Measurements from ENCODE around the gene ZNF582.

ZNF582 gene

GRCh38 chr19:56393119-56394012, at the start of gene ZNF582:
ZNF582 (minus strand) TSS chr19:56393534; CDS start chr19:56391752, 1,782 bp downstream.
- H3K9me3 ChIP-seq (ENCODE audit: control insufficient read depth in 1 of 2, low read length in 2 of 2), result peaks cover 33% of the 10 kb centered on the region in 2 donors
- H3K9ac ChIP-seq (ENCODE audit: low read depth in 1 of 2, low read length in 2 of 2), result peak within 1 kb of the TSS; percentile 62 to 82
- peak within 1 kb of the TSS; percentile 83 for H3K27ac ChIP-seq (ENCODE audit: low read depth, low read length)
- H3K4me3 ChIP-seq (ENCODE audit: low read depth in 1 of 2, low read length in 2 of 2), result peak within 1 kb of the TSS; percentile 89
- H3K36me3 ChIP-seq (ENCODE audit: control insufficient read depth in 1 of 2, insufficient read depth in 2 of 2, low read length in 2 of 2), result peaks cover 6 to 16% of the 10 kb centered on the region in 2 donors
- no peaks in the 10 kb centered on the region for H3K27me3 ChIP-seq (ENCODE audit: control insufficient read depth in 1 of 2, insufficient read depth in 2 of 2, low read length in 2 of 2)
- H3K4me1 ChIP-seq (ENCODE audit: control insufficient read depth in 1 of 2, insufficient read depth in 2 of 2, low read length in 2 of 2), result no peaks in the 10 kb centered on the region

- H3K36me3 ChIP-seq (ENCODE audit: control insufficient read depth in 1 of 2, insufficient read depth in 2 of 2, low read length in 2 of 2), result no peaks in the 10 kb centered on the region
- no peak overlapping the region for H3K27ac ChIP-seq (ENCODE audit: low read depth, low read length)
- no peak overlapping the region for H3K4me3 ChIP-seq (ENCODE audit: low read depth in 1 of 2, low read length in 2 of 2)
These were observed 48.0 kb upstream of the ZNF582 start for GRCh38 chr19:56441206-56441792.

GRCh38 chr19:56423985-56424353, 30.6 kb upstream of the ZNF582 start:
- Histone ChIP-seq H3K27me3 (ENCODE audit: control insufficient read depth in 1 of 2, insufficient read depth in 2 of 2, low read length in 2 of 2) (no peaks in the 10 kb centered on the region), H3K9me3 (ENCODE audit: control insufficient read depth in 1 of 2, low read length in 2 of 2) (peaks cover 82 to 92% of the 10 kb centered on the region in 2 donors), H3K4me3 (ENCODE audit: low read depth in 1 of 2, low read length in 2 of 2) (peak overlapping the region; percentile 23 to 41), H3K4me1 (ENCODE audit: control insufficient read depth in 1 of 2, insufficient read depth in 2 of 2, low read length in 2 of 2) (no peaks in the 10 kb centered on the region), H3K9ac (ENCODE audit: low read depth in 1 of 2, low read length in 2 of 2) (no peak overlapping the region), H3K27ac (ENCODE audit: low read depth, low read length) (no peak overlapping the region), H3K36me3 (ENCODE audit: control insufficient read depth in 1 of 2, insufficient read depth in 2 of 2, low read length in 2 of 2) (peaks cover 27 to 33% of the 10 kb centered on the region in 2 donors)

More at GRCh38 chr19:56441206-56441792, 48.0 kb upstream of the ZNF582 start:
- H3K27me3 ChIP-seq (ENCODE audit: control insufficient read depth in 1 of 2, insufficient read depth in 2 of 2, low read length in 2 of 2), result no peaks in the 10 kb centered on the region
- peaks cover 57 to 76% of the 10 kb centered on the region in 2 donors for H3K9me3 ChIP-seq (ENCODE audit: control insufficient read depth in 1 of 2, low read length in 2 of 2)
- H3K4me1 ChIP-seq (ENCODE audit: control insufficient read depth in 1 of 2, insufficient read depth in 2 of 2, low read length in 2 of 2), result no peaks in the 10 kb centered on the region
- no peak overlapping the region for H3K9ac ChIP-seq (ENCODE audit: low read depth in 1 of 2, low read length in 2 of 2)

GRCh38 chr19:56423276-56423984, 30.1 kb upstream of the ZNF582 start:
- peaks cover 87 to 97% of the 10 kb centered on the region in 2 donors for H3K9me3 ChIP-seq (ENCODE audit: control insufficient read depth in 1 of 2, low read length in 2 of 2)

GRCh38 chr19:56405062-56405461, 11.7 kb upstream of the ZNF582 start:
- Histone ChIP-seq H3K36me3 (ENCODE audit: control insufficient read depth in 1 of 2, insufficient read depth in 2 of 2, low read length in 2 of 2) (peaks cover 25 to 36% of the 10 kb centered on the region in 2 donors), H3K9me3 (ENCODE audit: control insufficient read depth in 1 of 2, low read length in 2 of 2) (peaks cover 45 to 60% of the 10 kb centered on the region in 2 donors), H3K9ac (ENCODE audit: low read depth in 1 of 2, low read length in 2 of 2) (no peak overlapping the region), H3K27ac (ENCODE audit: low read depth, low read length) (no peak overlapping the region), H3K4me3 (ENCODE audit: low read depth in 1 of 2, low read length in 2 of 2) (peak overlapping the region; percentile 81 to 91), H3K4me1 (ENCODE audit: control insufficient read depth in 1 of 2, insufficient read depth in 2 of 2, low read length in 2 of 2) (peaks cover 12% of the 10 kb centered on the region in 2 donors), H3K27me3 (ENCODE audit: control insufficient read depth in 1 of 2, insufficient read depth in 2 of 2, low read length in 2 of 2) (no peaks in the 10 kb centered on the region)

More at GRCh38 chr19:56423276-56423984, 30.1 kb upstream of the ZNF582 start:
- peak overlapping the region; percentile 36 to 41 for H3K4me3 ChIP-seq (ENCODE audit: low read depth in 1 of 2, low read length in 2 of 2)
- peaks cover 27 to 33% of the 10 kb centered on the region in 2 donors for H3K36me3 ChIP-seq (ENCODE audit: control insufficient read depth in 1 of 2, insufficient read depth in 2 of 2, low read length in 2 of 2)
- no peaks in the 10 kb centered on the region for H3K4me1 ChIP-seq (ENCODE audit: control insufficient read depth in 1 of 2, insufficient read depth in 2 of 2, low read length in 2 of 2)
- H3K27ac ChIP-seq (ENCODE audit: low read depth, low read length), result no peak overlapping the region
- H3K27me3 ChIP-seq (ENCODE audit: control insufficient read depth in 1 of 2, insufficient read depth in 2 of 2, low read length in 2 of 2), result no peaks in the 10 kb centered on the region
- H3K9ac ChIP-seq (ENCODE audit: low read depth in 1 of 2, low read length in 2 of 2), result no peak overlapping the region

- peaks cover 49 to 61% of the 10 kb centered on the region in 2 donors for H3K9me3 ChIP-seq (ENCODE audit: control insufficient read depth in 1 of 2, low read length in 2 of 2)
- H3K27me3 ChIP-seq (ENCODE audit: control insufficient read depth in 1 of 2, insufficient read depth in 2 of 2, low read length in 2 of 2), result no peaks in the 10 kb centered on the region
- H3K36me3 ChIP-seq (ENCODE audit: control insufficient read depth in 1 of 2, insufficient read depth in 2 of 2, low read length in 2 of 2), result peaks cover 23 to 33% of the 10 kb centered on the region in 2 donors
- H3K27ac ChIP-seq (ENCODE audit: low read depth, low read length), result no peak overlapping the region
- H3K9ac ChIP-seq (ENCODE audit: low read depth in 1 of 2, low read length in 2 of 2), result peak overlapping the region; percentile 63 to 71
- peak overlapping the region; percentile 81 to 91 for H3K4me3 ChIP-seq (ENCODE audit: low read depth in 1 of 2, low read length in 2 of 2)
- peaks cover 12% of the 10 kb centered on the region in 2 donors for H3K4me1 ChIP-seq (ENCODE audit: control insufficient read depth in 1 of 2, insufficient read depth in 2 of 2, low read length in 2 of 2)
These were observed 11.3 kb upstream of the ZNF582 start for GRCh38 chr19:56404705-56405056.

- peak within 1 kb of the TSS; percentile 63 to 71 for H3K9ac ChIP-seq (ENCODE audit: low read depth in 1 of 2, low read length in 2 of 2)
- peaks cover 12% of the 10 kb centered on the region in 2 donors for H3K4me1 ChIP-seq (ENCODE audit: control insufficient read depth in 1 of 2, insufficient read depth in 2 of 2, low read length in 2 of 2)
- no peaks in the 10 kb centered on the region for H3K27me3 ChIP-seq (ENCODE audit: control insufficient read depth in 1 of 2, insufficient read depth in 2 of 2, low read length in 2 of 2)
- H3K36me3 ChIP-seq (ENCODE audit: control insufficient read depth in 1 of 2, insufficient read depth in 2 of 2, low read length in 2 of 2), result peaks cover 20 to 27% of the 10 kb centered on the region in 2 donors
- peak within 1 kb of the TSS; percentile 81 to 91 for H3K4me3 ChIP-seq (ENCODE audit: low read depth in 1 of 2, low read length in 2 of 2)
- H3K9me3 ChIP-seq (ENCODE audit: control insufficient read depth in 1 of 2, low read length in 2 of 2), result peaks cover 49 to 63% of the 10 kb centered on the region in 2 donors
- peak within 1 kb of the TSS; percentile 86 for H3K27ac ChIP-seq (ENCODE audit: low read depth, low read length)
These were observed 10.7 kb upstream of the ZNF582 start, which contains the start of gene ZNF583 for GRCh38 chr19:56403764-56404704. ZNF583 (plus strand) TSS chr19:56404332; CDS start chr19:56407115, 2,783 bp downstream.

GRCh38 chr19:56403261-56403660, 9.9 kb upstream of the ZNF582 start:
- Histone ChIP-seq H3K27me3 (ENCODE audit: control insufficient read depth in 1 of 2, insufficient read depth in 2 of 2, low read length in 2 of 2) (no peaks in the 10 kb centered on the region), H3K27ac (ENCODE audit: low read depth, low read length) (no peak overlapping the region), H3K4me3 (ENCODE audit: low read depth in 1 of 2, low read length in 2 of 2) (peak overlapping the region; percentile 81 to 91), H3K9ac (ENCODE audit: low read depth in 1 of 2, low read length in 2 of 2) (peak overlapping the region; percentile 63 to 71), H3K4me1 (ENCODE audit: control insufficient read depth in 1 of 2, insufficient read depth in 2 of 2, low read length in 2 of 2) (peaks cover 12% of the 10 kb centered on the region in 2 donors), H3K9me3 (ENCODE audit: control insufficient read depth in 1 of 2, low read length in 2 of 2) (peaks cover 42 to 61% of the 10 kb centered on the region in 2 donors), H3K36me3 (ENCODE audit: control insufficient read depth in 1 of 2, insufficient read depth in 2 of 2, low read length in 2 of 2) (peaks cover 12 to 19% of the 10 kb centered on the region in 2 donors)

GRCh38 chr19:56400485-56400884, 7.2 kb upstream of the ZNF582 start:
- Histone ChIP-seq H3K36me3 (ENCODE audit: control insufficient read depth in 1 of 2, insufficient read depth in 2 of 2, low read length in 2 of 2) (peaks cover 0 to 4% of the 10 kb centered on the region in 2 donors), H3K4me1 (ENCODE audit: control insufficient read depth in 1 of 2, insufficient read depth in 2 of 2, low read length in 2 of 2) (peaks cover 12% of the 10 kb centered on the region in 2 donors), H3K9ac (ENCODE audit: low read depth in 1 of 2, low read length in 2 of 2) (no peak overlapping the region), H3K9me3 (ENCODE audit: control insufficient read depth in 1 of 2, low read length in 2 of 2) (peaks cover 35 to 52% of the 10 kb centered on the region in 2 donors), H3K27ac (ENCODE audit: low read depth, low read length) (no peak overlapping the region), H3K4me3 (ENCODE audit: low read depth in 1 of 2, low read length in 2 of 2) (no peak overlapping the region), H3K27me3 (ENCODE audit: control insufficient read depth in 1 of 2, insufficient read depth in 2 of 2, low read length in 2 of 2) (no peaks in the 10 kb centered on the region)

Measured in duodenal mucosa (tissue), 2 donors.